ENCODE data around the gene DUSP5.
"Not testable (repeated sequence)": the region's sequence is repeated elsewhere in the genome, so short reads cannot be mapped to it uniquely, and the experiment has no call there.

Gene DUSP5

DNA sequence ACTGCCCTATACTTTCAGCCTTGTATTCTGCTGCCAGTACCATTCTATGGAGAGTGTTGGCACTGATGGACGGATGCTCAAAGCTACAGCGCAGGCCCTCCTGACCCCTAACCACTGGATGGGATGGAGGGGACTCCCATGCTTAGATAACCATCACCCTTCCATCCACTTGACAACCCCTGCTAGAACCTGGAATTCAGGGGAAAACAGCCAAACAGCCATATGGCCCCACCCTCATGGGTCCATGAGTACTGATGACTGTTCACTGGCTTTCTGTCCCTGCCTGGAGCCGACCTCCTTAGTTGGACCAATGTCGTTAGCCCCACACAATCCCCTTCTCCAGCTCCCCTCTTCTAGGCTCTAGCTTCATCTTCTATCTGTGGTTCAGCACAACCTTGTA lies 16.2 kb downstream of the DUSP5 start:
- Histone ChIP-seq H3K9ac (ENCODE audit: low read depth, low read length) (no peak overlapping the region), H3K36me3 (ENCODE audit: control insufficient read depth, insufficient read depth, low read length) (peaks cover 15% of the 10 kb centered on the region), H3K9me3 (ENCODE audit: control insufficient read depth, insufficient read depth, low read length) (no peaks in the 10 kb centered on the region), H3K4me3 (ENCODE audit: low read depth, low read length) (no peak overlapping the region), H3K27me3 (ENCODE audit: control insufficient read depth, insufficient read depth, low read length) (no peaks in the 10 kb centered on the region), H3K4me1 (ENCODE audit: control insufficient read depth, insufficient read depth, low read length) (no peaks in the 10 kb centered on the region)

DNA sequence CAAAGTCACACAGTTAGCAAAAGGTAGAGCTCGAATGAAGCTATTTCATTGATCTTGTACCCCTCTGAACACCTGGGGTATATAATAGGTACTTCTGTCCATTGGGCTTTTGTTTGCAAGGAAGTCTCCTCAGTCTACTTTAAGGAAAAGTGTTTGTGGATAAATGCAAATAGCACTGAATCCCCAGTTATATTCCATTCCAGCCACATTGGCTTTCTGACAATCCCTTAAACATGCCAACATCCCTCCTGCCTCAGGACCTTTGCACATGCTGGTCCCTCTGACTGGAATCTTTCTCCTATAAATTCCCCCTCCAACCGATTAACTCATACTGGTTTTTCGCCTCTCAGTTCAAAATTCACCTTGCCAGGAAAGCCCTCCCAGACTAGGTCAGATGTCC lies 17.1 kb downstream of the DUSP5 start:
- no peaks in the 10 kb centered on the region for H3K9me3 ChIP-seq (ENCODE audit: control insufficient read depth, insufficient read depth, low read length)
- H3K4me1 ChIP-seq (ENCODE audit: control insufficient read depth, insufficient read depth, low read length): no peaks in the 10 kb centered on the region
- peaks cover 15% of the 10 kb centered on the region for H3K36me3 ChIP-seq (ENCODE audit: control insufficient read depth, insufficient read depth, low read length)
- H3K4me3 ChIP-seq (ENCODE audit: low read depth, low read length): no peak overlapping the region
- H3K9ac ChIP-seq (ENCODE audit: low read depth, low read length): no peak overlapping the region
- H3K27me3 ChIP-seq (ENCODE audit: control insufficient read depth, insufficient read depth, low read length): no peaks in the 10 kb centered on the region

DNA sequence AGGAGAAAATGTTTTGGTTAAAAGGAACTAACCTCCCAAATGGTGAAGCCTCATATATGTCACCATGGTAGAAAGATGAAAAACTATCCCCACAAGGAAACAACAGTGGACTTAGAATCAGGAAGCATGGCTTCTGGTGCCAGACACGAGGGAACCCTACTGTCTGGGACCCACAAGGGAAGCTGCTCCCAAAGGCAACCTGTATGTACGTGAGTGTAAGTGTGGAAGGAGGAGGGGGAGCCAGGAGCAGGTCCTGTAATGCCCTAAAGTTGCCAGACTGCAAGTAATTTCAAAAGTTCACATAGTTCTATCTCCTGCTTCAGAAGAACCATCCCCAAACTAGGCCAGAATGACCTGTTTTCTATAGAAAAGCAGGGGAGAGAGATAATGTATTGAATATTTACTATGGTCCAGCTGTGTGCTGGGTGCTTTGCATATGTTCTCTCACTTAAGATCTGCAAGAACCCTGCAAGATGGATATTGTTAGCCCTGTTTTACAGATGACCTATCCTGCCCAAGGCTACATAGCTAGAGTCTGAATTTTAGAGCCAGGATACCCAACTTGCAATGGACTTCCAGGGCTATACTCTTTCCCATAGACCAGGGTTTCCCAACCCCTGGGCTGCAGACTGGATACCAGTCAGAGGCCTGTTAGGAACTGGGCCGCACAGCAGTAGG lies 19.2 kb downstream of the DUSP5 start:
- Histone ChIP-seq H3K4me3 (ENCODE audit: low read depth, low read length) (no peak overlapping the region), H3K9me3 (ENCODE audit: control insufficient read depth, insufficient read depth, low read length) (no peaks in the 10 kb centered on the region), H3K9ac (ENCODE audit: low read depth, low read length) (no peak overlapping the region), H3K4me1 (ENCODE audit: control insufficient read depth, insufficient read depth, low read length) (no peaks in the 10 kb centered on the region), H3K27me3 (ENCODE audit: control insufficient read depth, insufficient read depth, low read length) (no peaks in the 10 kb centered on the region), H3K36me3 (ENCODE audit: control insufficient read depth, insufficient read depth, low read length) (peaks cover under 1% of the 10 kb centered on the region)

DNA sequence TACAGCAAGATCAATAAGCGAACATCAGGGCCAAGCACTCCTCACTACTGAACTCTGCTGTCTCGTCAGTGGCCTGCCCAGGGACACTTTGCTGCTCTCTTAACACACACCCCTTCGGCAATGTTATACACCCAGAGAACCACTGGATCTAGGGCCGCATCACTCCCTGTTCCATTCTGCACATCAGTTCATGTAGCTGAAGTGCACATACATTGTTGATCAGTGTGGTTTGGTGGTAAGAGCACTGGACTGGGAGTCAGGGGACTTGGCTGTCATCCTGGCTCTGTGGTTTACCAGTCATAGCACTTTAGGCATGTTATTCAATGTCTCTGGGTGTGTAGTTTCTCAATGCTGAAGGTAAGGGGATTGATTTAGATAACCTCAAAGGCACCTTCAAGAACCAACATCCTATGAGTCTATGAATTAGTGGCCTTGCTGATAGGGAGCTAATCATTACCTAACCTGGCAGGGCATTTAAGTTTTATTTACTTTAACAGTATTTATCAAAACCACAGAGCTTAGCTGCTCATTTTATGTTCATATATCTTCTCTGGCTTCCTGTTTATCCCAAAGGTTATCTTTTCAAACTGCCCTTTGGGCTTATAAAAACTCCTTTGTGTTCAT lies 24.8 kb downstream of the DUSP5 start:
- Histone ChIP-seq H3K4me3 (ENCODE audit: low read depth, low read length) (no peak overlapping the region), H3K9me3 (ENCODE audit: control insufficient read depth, insufficient read depth, low read length) (no peaks in the 10 kb centered on the region), H3K36me3 (ENCODE audit: control insufficient read depth, insufficient read depth, low read length) (no peaks in the 10 kb centered on the region), H3K9ac (ENCODE audit: low read depth, low read length) (no peak overlapping the region), H3K27me3 (ENCODE audit: control insufficient read depth, insufficient read depth, low read length) (no peaks in the 10 kb centered on the region), H3K4me1 (ENCODE audit: control insufficient read depth, insufficient read depth, low read length) (peaks cover 12% of the 10 kb centered on the region)

DNA sequence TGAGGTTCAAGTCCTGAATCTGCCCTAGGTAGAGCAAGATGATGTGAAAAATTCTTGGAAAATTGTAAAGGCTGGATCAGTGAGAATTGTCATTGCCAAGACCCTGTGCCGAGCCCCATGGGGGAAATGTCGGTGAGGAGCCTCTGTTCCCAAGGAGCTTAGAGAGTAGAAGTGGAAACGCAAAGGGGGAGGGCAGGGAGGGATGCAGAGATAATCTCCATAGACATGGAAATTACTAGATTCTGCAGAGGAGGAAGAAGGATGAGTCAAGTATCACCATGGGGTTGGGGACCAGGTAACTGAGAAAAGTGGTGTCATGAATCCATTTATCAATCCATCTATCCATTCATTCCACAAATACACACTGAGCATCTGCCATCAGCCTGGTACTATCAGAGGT lies 26.0 kb downstream of the DUSP5 start:
- H3K27me3 ChIP-seq (ENCODE audit: control insufficient read depth, insufficient read depth, low read length): no peaks in the 10 kb centered on the region
- H3K9me3 ChIP-seq (ENCODE audit: control insufficient read depth, insufficient read depth, low read length): no peaks in the 10 kb centered on the region
- no peak overlapping the region for H3K4me3 ChIP-seq (ENCODE audit: low read depth, low read length)
- no peaks in the 10 kb centered on the region for H3K36me3 ChIP-seq (ENCODE audit: control insufficient read depth, insufficient read depth, low read length)
- no peak overlapping the region for H3K9ac ChIP-seq (ENCODE audit: low read depth, low read length)
- peaks cover 12% of the 10 kb centered on the region for H3K4me1 ChIP-seq (ENCODE audit: control insufficient read depth, insufficient read depth, low read length)

DNA sequence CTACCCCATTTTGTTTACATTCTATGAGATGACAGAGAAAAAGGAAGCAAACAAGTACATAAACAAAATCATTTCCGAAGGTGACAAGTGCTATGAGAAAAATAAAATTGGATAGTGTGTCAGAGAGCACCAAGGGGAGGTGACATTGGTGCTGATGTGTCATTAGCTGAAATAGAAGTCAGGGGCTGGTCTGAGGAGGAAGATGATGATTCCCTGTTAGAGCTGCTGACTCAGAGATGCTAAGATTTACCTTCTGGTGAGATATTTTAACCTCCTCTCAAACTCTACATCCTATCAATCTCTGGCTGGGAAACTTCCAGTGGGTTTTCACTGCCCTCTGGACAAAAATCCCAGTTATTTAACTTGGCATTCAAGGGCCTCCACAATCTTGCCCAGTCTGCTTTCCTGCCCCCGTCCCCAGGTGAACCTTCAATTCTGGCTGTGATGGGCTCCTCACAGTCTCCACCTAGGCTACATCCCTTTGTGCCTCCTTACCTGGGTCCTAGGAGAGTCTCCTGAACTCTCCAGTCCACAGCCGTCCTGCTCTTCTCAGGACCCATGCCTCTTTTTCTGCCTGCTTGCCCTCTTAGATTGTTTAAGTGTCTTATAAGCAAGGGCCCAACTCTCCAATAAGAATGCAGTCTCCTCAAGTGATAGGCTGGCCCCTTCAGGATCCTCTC lies 26.6 kb downstream of the DUSP5 start:
- Histone ChIP-seq H3K9ac (ENCODE audit: low read depth, low read length) (no peak overlapping the region), H3K9me3 (ENCODE audit: control insufficient read depth, insufficient read depth, low read length) (no peaks in the 10 kb centered on the region), H3K36me3 (ENCODE audit: control insufficient read depth, insufficient read depth, low read length) (no peaks in the 10 kb centered on the region), H3K4me3 (ENCODE audit: low read depth, low read length) (no peak overlapping the region), H3K27me3 (ENCODE audit: control insufficient read depth, insufficient read depth, low read length) (no peaks in the 10 kb centered on the region), H3K4me1 (ENCODE audit: control insufficient read depth, insufficient read depth, low read length) (peaks cover 12% of the 10 kb centered on the region)

DNA sequence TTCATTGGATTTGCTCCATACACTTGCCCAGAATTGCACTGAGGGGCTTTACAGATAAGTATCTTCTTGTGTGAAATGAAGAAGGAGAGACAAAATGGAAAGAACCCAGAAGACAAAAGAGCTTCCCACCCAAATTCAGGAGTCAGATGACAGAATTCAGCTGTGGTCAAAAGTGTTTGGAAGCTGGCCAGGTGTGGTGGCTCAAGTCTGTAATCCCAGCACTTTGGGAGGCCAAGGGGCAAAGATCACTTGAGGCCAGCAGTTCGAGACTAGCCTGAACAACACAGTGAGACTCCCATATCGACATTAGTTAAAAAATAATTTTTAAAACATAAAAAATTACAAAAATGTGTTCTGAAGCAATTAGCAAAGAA lies 27.1 kb downstream of the DUSP5 start:
- peaks cover 15% of the 10 kb centered on the region for H3K4me1 ChIP-seq (ENCODE audit: control insufficient read depth, insufficient read depth, low read length)
- H3K4me3 ChIP-seq (ENCODE audit: low read depth, low read length): no peak overlapping the region
- no peaks in the 10 kb centered on the region for H3K9me3 ChIP-seq (ENCODE audit: control insufficient read depth, insufficient read depth, low read length)

DNA sequence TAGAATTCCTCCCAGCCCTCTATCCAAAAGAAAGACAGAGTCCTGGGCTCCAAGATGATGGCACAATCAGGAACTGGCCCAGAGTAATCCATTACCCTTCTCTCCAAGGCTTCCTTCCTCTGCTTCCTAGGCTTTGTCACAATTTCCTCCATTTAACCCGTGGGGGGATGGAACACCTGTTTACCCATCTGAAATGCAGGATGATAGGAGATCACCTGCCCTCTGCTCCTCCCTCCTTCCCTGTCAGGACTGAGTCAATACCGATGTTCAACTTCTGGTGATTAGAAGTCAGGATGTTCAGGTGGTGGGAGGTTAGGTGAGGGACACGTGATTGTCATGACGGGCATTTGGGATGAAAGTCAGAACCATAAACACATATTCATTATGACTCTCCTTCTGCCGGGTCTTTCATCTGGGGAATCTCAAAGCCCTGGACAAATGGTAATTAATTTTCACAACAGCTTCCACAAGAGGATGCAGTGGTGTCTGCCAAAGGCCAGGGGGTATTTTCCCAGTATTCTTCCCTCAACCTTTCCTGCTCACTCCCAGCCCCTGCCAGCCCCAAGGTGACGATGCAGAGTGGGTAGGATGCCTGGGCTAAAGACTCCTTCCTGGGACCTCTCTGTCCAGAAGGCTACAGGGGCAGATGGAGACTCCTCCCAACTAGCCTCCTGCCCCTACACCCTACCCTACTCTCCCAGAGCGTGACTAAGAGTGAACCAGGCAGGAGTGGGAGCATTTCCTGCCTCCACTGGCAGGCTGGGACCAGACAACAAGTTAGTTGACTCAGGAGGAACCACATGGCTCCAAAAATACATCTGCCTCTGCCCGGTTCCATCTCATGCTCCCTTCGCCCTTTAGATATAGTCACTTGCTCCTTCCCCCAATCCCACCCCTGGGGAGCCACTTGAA lies 27.9 kb downstream of the DUSP5 start:
- H3K27me3 ChIP-seq (ENCODE audit: control insufficient read depth, insufficient read depth, low read length): no peaks in the 10 kb centered on the region
- H3K4me1 ChIP-seq (ENCODE audit: control insufficient read depth, insufficient read depth, low read length): peaks cover 15% of the 10 kb centered on the region
- H3K4me3 ChIP-seq (ENCODE audit: low read depth, low read length): no peak overlapping the region
- H3K9me3 ChIP-seq (ENCODE audit: control insufficient read depth, insufficient read depth, low read length): no peaks in the 10 kb centered on the region
- no peaks in the 10 kb centered on the region for H3K36me3 ChIP-seq (ENCODE audit: control insufficient read depth, insufficient read depth, low read length)
- H3K9ac ChIP-seq (ENCODE audit: low read depth, low read length): no peak overlapping the region

More for the DNA sequence above, 27.1 kb downstream of the DUSP5 start:
- Histone ChIP-seq H3K36me3 (ENCODE audit: control insufficient read depth, insufficient read depth, low read length) (no peaks in the 10 kb centered on the region), H3K9ac (ENCODE audit: low read depth, low read length) (no peak overlapping the region), H3K27me3 (ENCODE audit: control insufficient read depth, insufficient read depth, low read length) (no peaks in the 10 kb centered on the region)

DNA sequence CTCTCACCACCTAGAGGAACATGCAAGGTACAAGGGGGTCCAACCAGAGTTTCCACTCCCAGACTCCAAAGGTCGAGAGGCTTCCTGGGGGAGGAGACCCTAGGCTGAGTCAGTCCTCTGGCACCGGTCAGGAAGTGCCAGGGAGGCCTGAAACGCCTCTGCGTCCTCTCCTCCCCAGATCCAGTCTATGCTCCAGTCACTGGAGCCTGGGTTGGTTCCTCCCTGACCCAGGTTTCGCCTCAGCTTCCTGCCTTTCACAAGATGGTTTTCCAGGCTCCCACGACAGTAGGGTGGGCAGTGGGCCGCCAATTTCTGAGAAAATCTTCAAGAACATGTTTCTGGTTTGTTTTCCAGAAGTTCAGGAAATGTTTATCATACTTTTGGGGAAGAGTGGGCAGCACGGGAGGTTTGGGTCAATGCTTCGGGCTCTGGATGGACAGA lies 30.0 kb downstream of the DUSP5 start:
- Histone ChIP-seq H3K4me1 (ENCODE audit: control insufficient read depth, insufficient read depth, low read length) (peaks cover 18% of the 10 kb centered on the region), H3K27me3 (ENCODE audit: control insufficient read depth, insufficient read depth, low read length) (no peaks in the 10 kb centered on the region), H3K9ac (ENCODE audit: low read depth, low read length) (no peak overlapping the region), H3K36me3 (ENCODE audit: control insufficient read depth, insufficient read depth, low read length) (no peaks in the 10 kb centered on the region), H3K4me3 (ENCODE audit: low read depth, low read length) (no peak overlapping the region), H3K9me3 (ENCODE audit: control insufficient read depth, insufficient read depth, low read length) (no peaks in the 10 kb centered on the region)

DNA sequence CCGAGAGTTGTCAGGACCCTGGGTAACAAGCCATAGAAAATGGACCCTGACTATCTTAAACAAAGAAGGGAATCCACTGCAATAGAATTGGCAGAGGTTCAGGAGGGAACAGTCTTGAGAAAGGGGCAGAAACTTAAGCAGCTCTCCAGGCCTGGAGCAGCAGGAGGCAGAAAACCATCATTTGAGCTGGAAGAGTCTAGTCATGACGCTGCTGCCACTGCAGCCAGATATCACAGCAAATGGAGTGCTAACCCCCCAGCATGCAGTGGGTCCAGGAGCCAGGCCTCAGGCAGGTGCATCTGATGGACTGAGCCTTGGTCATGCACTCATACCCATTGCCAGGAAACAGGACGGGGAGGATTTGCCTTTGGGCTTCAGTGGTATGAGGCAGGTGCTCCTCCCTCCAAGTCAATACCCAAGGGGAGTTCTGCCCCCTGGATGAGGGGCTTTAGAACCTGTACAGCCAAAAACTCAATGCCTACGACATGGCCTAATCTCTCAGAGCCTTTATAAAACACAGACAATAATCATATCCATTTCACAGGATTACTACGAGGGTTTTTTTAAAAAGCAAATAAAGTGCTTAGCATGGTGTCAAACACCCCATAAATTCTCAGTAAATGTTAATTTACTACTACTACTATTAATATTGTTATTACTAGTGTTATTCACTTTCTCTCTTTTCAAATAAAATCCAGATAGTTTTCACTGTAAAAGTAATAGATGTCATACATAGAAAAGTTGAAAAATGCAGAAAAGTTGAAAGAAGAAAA lies 30.7 kb downstream of the DUSP5 start:
- peaks cover 16% of the 10 kb centered on the region for H3K4me1 ChIP-seq (ENCODE audit: control insufficient read depth, insufficient read depth, low read length)
- H3K4me3 ChIP-seq (ENCODE audit: low read depth, low read length): no peak overlapping the region
- H3K9me3 ChIP-seq (ENCODE audit: control insufficient read depth, insufficient read depth, low read length): no peaks in the 10 kb centered on the region
- no peak overlapping the region for H3K9ac ChIP-seq (ENCODE audit: low read depth, low read length)
- H3K36me3 ChIP-seq (ENCODE audit: control insufficient read depth, insufficient read depth, low read length): no peaks in the 10 kb centered on the region
- no peaks in the 10 kb centered on the region for H3K27me3 ChIP-seq (ENCODE audit: control insufficient read depth, insufficient read depth, low read length)

DNA sequence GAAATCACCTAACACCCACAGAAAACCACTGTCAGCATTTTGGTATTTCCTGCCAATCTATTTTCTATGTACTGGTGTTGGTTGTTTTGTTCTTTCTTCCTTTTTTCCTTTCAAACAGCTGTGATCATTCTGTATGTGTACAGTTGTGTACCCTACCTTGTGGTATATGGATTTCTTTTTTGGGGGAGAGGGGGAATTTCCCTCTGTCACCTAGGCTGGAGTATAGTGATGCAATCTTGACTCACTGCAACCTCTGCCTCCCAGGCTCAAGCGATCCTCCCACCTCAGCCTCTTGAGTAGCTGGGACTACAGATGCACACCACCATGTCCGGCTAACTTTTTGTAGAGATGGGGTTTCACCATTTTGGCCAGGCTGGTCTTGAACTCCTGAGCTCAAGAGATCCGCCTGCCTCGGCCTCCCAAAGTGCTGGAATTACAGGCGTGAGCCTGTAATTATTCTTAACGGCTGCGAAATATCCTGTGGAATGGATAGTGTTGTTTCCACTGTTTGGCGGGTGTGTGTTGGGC lies 31.4 kb downstream of the DUSP5 start:
- H3K9ac ChIP-seq (ENCODE audit: low read depth, low read length); H3K4me1 ChIP-seq (ENCODE audit: control insufficient read depth, insufficient read depth, low read length); H3K4me3 ChIP-seq (ENCODE audit: low read depth, low read length); H3K27me3 ChIP-seq (ENCODE audit: control insufficient read depth, insufficient read depth, low read length); H3K9me3 ChIP-seq (ENCODE audit: control insufficient read depth, insufficient read depth, low read length); H3K36me3 ChIP-seq (ENCODE audit: control insufficient read depth, insufficient read depth, low read length): not testable (repeated sequence)
